ENCODE measurements around the gene MS4A15.
"Not testable (repeated sequence)": the region's sequence is repeated elsewhere in the genome, so short reads cannot be mapped to it uniquely, and the experiment has no call there.

Gene MS4A15

DNA sequence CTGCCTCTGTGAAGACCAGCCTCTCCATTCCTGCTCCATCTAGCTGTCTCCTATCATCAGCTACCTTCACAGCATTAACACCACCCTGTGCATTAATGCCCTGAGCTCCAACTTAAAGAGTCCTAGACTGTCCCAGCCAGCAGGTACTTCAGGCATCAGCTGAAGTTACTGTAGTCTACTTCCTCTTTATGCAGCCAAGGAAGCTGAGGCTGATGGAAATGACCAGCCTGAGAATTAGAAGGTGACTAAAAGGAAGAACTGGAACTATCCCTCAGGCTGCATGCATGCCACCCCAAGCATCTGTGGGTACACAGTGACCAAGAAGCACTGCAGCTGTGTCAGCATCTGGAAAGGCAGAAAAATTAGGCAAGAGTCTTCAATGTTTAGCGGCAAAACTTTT is 56.7 kb downstream of the MS4A15 start:
- no peak overlapping the region for H3K9ac ChIP-seq (ENCODE audit: low read depth in 1 of 2, low read length in 2 of 2)
- H3K36me3 ChIP-seq (ENCODE audit: control insufficient read depth in 1 of 2, insufficient read depth in 2 of 2, low read length in 2 of 2) = no peaks in the 10 kb centered on the region

DNA sequence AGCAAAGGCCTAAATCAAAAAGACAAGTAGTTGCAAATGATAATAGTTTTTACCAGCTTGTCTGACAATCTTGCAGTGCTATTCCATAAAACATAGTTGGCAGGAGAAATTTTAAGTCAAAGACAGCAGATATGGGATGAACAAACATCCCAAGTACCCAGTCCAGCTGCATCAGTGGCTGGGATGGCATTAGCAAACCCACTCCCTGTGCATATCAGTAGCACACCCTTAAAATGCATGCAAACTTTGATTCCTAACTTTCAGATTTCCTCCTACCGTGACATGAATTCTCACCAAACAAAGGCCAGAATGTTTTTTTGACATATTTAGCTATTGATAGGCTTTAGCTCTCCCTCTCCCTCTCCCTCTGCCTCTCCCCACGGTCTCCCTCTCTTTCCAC is 57.4 kb downstream of the MS4A15 start:
- no peak overlapping the region for H3K27ac ChIP-seq (ENCODE audit: low read depth, low read length)
- no peaks in the 10 kb centered on the region for H3K27me3 ChIP-seq (ENCODE audit: control insufficient read depth in 1 of 2, insufficient read depth in 2 of 2, low read length in 2 of 2)
- no peaks in the 10 kb centered on the region for H3K36me3 ChIP-seq (ENCODE audit: control insufficient read depth in 1 of 2, insufficient read depth in 2 of 2, low read length in 2 of 2)
- H3K4me1 ChIP-seq (ENCODE audit: control insufficient read depth in 1 of 2, insufficient read depth in 2 of 2, low read length in 2 of 2) = peaks cover 6% of the 10 kb centered on the region in 2 donors
- H3K9ac ChIP-seq (ENCODE audit: low read depth in 1 of 2, low read length in 2 of 2) = no peak overlapping the region
- peaks cover 0 to 10% of the 10 kb centered on the region in 2 donors for H3K9me3 ChIP-seq (ENCODE audit: control insufficient read depth in 1 of 2, low read length in 2 of 2)
- H3K4me3 ChIP-seq (ENCODE audit: low read depth in 1 of 2, low read length in 2 of 2) = no peak overlapping the region

More for the DNA sequence above, 56.7 kb downstream of the MS4A15 start:
- Histone ChIP-seq H3K4me3 (ENCODE audit: low read depth in 1 of 2, low read length in 2 of 2) (no peak overlapping the region), H3K27ac (ENCODE audit: low read depth, low read length) (no peak overlapping the region), H3K4me1 (ENCODE audit: control insufficient read depth in 1 of 2, insufficient read depth in 2 of 2, low read length in 2 of 2) (peaks cover 6% of the 10 kb centered on the region in 2 donors), H3K27me3 (ENCODE audit: control insufficient read depth in 1 of 2, insufficient read depth in 2 of 2, low read length in 2 of 2) (no peaks in the 10 kb centered on the region), H3K9me3 (ENCODE audit: control insufficient read depth in 1 of 2, low read length in 2 of 2) (peaks cover 0 to 10% of the 10 kb centered on the region in 2 donors)

DNA sequence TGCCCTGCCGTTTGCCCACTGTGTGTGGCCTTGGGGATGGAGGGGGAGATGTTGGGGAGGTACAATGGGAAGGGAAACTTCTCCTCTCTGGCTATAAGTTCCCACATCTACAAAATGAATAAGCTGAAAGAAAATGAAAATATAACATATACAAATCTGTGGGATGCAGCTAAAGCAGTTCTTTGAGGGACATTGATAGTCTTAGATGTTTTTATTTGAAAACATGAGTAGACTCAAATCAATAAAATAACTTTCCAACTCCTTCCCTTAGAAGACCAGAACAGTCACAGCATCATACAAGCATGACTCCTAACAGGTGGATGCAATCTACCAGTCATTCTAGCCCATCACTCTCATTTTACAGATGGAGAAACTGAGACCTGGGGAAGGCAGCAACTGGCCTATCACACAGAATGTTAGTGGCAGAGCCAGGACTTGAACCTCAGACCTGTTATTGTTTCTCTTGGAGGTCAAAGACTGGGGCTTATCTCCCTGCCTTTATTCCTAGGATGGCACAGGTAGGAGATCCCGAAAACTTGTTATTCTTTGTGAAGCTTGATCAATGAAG is 60.0 kb downstream of the MS4A15 start:
- Histone ChIP-seq H3K4me1 (ENCODE audit: control insufficient read depth in 1 of 2, insufficient read depth in 2 of 2, low read length in 2 of 2) (no peaks in the 10 kb centered on the region), H3K9me3 (ENCODE audit: control insufficient read depth in 1 of 2, low read length in 2 of 2) (peaks cover 0 to 10% of the 10 kb centered on the region in 2 donors), H3K36me3 (ENCODE audit: control insufficient read depth in 1 of 2, insufficient read depth in 2 of 2, low read length in 2 of 2) (no peaks in the 10 kb centered on the region), H3K9ac (ENCODE audit: low read depth in 1 of 2, low read length in 2 of 2) (no peak overlapping the region), H3K27ac (ENCODE audit: low read depth, low read length) (no peak overlapping the region), H3K4me3 (ENCODE audit: low read depth in 1 of 2, low read length in 2 of 2) (no peak overlapping the region), H3K27me3 (ENCODE audit: control insufficient read depth in 1 of 2, insufficient read depth in 2 of 2, low read length in 2 of 2) (no peaks in the 10 kb centered on the region)

DNA sequence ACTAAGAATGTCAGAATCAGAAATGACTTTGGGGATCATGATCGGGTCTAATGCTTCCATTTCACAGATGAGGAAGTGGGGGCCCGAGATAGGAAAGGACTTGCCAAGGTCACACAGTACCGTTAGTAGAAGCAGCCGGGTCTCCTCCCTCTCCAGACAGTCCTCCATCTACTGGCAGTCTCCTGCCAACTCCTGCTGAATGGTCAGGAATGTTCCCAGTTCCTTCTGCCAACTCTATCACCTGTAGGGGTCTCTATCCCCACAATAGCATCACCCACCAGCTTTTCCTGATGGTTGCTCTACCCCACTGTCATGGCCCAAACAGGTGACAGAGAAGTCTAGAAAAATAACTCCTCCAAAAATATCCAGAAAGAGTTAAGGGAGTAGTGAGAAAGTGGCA is 61.4 kb downstream of the MS4A15 start:
- Histone ChIP-seq H3K9me3 (ENCODE audit: control insufficient read depth in 1 of 2, low read length in 2 of 2) (peaks cover 0 to 10% of the 10 kb centered on the region in 2 donors), H3K27me3 (ENCODE audit: control insufficient read depth in 1 of 2, insufficient read depth in 2 of 2, low read length in 2 of 2) (no peaks in the 10 kb centered on the region), H3K4me1 (ENCODE audit: control insufficient read depth in 1 of 2, insufficient read depth in 2 of 2, low read length in 2 of 2) (no peaks in the 10 kb centered on the region)

DNA sequence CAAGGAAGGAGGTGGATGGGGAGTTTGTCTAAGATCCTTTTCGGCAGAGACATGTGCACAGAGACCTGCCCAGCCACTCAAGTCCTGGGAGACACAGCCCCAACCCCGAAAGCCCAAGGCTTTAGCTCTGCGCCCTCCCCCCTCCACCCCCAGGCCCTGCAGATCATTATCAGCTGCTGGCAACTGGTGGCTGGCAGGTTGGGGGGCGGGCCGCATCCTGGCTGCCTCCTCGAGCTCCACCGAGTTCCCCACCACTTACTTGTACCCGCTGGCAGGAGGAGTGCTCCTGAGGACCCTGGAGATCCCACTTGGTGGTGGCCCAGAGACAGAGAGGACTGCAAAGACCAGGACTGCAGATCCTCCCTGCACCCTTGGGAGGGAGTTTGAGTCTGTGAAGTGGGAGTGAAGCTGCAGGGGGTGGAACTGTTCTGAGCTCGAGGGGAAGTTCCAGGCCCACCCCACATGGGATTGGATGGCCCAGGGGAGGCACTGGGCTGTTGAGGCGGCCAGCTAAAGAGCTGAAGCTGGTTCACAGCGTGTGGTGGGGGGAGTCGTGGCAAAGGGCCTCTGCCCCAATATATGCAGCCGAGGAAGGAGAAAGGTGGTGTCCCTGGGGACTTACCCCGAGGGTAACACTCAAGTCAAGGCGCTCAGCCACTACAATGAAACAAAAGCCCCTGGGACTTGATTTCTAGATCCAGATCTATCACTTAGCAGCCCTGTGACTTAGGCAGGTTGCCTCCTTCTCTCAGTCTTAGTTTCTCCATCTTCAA is 65.3 kb downstream of the MS4A15 start:
- peaks cover 0 to 2% of the 10 kb centered on the region in 2 donors for H3K9me3 ChIP-seq (ENCODE audit: control insufficient read depth in 1 of 2, low read length in 2 of 2)
- no peak overlapping the region for H3K4me3 ChIP-seq (ENCODE audit: low read depth in 1 of 2, low read length in 2 of 2)
- no peaks in the 10 kb centered on the region for H3K4me1 ChIP-seq (ENCODE audit: control insufficient read depth in 1 of 2, insufficient read depth in 2 of 2, low read length in 2 of 2)
- no peak overlapping the region for H3K27ac ChIP-seq (ENCODE audit: low read depth, low read length)
- no peaks in the 10 kb centered on the region for H3K27me3 ChIP-seq (ENCODE audit: control insufficient read depth in 1 of 2, insufficient read depth in 2 of 2, low read length in 2 of 2)
- no peaks in the 10 kb centered on the region for H3K36me3 ChIP-seq (ENCODE audit: control insufficient read depth in 1 of 2, insufficient read depth in 2 of 2, low read length in 2 of 2)
- H3K9ac ChIP-seq (ENCODE audit: low read depth in 1 of 2, low read length in 2 of 2) = no peak overlapping the region

More for the DNA sequence above, 61.4 kb downstream of the MS4A15 start:
- Histone ChIP-seq H3K27ac (ENCODE audit: low read depth, low read length) (no peak overlapping the region), H3K9ac (ENCODE audit: low read depth in 1 of 2, low read length in 2 of 2) (no peak overlapping the region), H3K4me3 (ENCODE audit: low read depth in 1 of 2, low read length in 2 of 2) (no peak overlapping the region), H3K36me3 (ENCODE audit: control insufficient read depth in 1 of 2, insufficient read depth in 2 of 2, low read length in 2 of 2) (no peaks in the 10 kb centered on the region)

DNA sequence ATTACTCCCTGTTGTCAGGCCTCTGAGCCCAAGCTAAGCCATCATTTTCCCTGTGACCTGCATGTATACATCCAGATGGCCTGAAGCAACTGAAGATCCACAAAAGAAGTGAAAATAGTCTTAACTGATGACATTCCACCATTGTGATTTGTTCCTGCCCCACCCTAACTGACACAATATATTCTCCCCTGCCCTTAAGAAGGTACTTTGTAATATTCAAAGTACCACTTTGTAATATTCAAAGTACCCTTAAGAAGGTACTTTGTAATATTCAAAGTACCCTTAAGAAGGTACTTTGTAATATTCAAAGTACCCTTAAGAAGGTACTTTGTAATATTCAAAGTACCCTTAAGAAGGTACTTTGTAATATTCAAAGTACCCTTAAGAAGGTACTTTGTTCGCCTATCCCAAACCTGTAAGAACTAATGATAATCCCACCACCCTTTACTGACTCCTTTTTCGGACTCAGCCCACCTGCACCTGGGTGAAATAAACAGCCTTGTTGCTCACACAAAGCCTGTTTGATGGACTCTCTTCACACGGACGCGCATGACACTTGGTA is 67.2 kb downstream of the MS4A15 start:
- not testable (repeated sequence) for H3K27me3 ChIP-seq (ENCODE audit: control insufficient read depth in 1 of 2, insufficient read depth in 2 of 2, low read length in 2 of 2); H3K9me3 ChIP-seq (ENCODE audit: control insufficient read depth in 1 of 2, low read length in 2 of 2); H3K36me3 ChIP-seq (ENCODE audit: control insufficient read depth in 1 of 2, insufficient read depth in 2 of 2, low read length in 2 of 2); H3K4me3 ChIP-seq (ENCODE audit: low read depth in 1 of 2, low read length in 2 of 2); H3K27ac ChIP-seq (ENCODE audit: low read depth, low read length); H3K4me1 ChIP-seq (ENCODE audit: control insufficient read depth in 1 of 2, insufficient read depth in 2 of 2, low read length in 2 of 2); H3K9ac ChIP-seq (ENCODE audit: low read depth in 1 of 2, low read length in 2 of 2)

DNA sequence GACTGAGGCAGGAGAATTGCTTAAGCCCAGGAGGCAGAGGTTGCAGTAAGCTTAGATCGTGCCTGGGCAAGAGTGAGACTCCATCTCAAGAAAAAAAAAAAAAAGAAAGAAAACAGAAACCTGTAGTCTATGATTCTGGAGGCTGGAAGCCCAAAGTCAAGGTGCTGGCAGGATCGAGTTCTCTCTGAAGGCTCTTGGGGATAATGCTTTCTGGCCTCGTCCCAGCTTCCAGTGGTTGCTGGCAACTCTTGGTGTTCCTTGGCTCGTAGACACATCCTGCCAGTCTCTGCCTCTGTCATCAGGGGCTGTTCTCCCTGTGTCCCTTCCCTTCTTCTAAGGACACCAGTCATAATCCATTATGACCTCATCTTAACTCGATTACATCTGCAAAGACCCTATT is 68.5 kb downstream of the MS4A15 start:
- Histone ChIP-seq H3K36me3 (ENCODE audit: control insufficient read depth in 1 of 2, insufficient read depth in 2 of 2, low read length in 2 of 2) (no peaks in the 10 kb centered on the region), H3K9me3 (ENCODE audit: control insufficient read depth in 1 of 2, low read length in 2 of 2) (no peaks in the 10 kb centered on the region), H3K4me3 (ENCODE audit: low read depth in 1 of 2, low read length in 2 of 2) (no peak overlapping the region), H3K27me3 (ENCODE audit: control insufficient read depth in 1 of 2, insufficient read depth in 2 of 2, low read length in 2 of 2) (no peaks in the 10 kb centered on the region), H3K27ac (ENCODE audit: low read depth, low read length) (no peak overlapping the region), H3K4me1 (ENCODE audit: control insufficient read depth in 1 of 2, insufficient read depth in 2 of 2, low read length in 2 of 2) (no peaks in the 10 kb centered on the region), H3K9ac (ENCODE audit: low read depth in 1 of 2, low read length in 2 of 2) (no peak overlapping the region)

DNA sequence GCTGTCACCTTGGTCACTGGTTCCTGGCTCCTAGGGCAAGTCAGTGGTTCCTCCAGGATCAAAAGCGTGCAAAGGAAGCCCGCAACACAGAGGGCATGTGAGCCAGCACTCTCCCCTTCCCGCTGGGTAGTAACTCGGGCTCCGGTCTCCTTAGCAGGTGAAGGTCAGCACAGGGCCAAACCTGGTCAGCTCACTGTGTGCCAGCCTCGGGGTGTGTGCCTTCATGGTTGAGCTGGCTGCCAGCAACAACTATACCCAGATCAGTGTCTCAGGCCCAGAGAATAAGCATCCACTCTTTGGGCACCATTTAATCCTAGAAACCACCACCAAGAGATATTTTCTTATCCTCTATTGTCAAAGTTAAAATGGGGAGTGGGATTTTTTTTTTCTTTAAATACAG is 69.1 kb downstream of the MS4A15 start:
- no peaks in the 10 kb centered on the region for H3K27me3 ChIP-seq (ENCODE audit: control insufficient read depth in 1 of 2, insufficient read depth in 2 of 2, low read length in 2 of 2)
- no peak overlapping the region for H3K4me3 ChIP-seq (ENCODE audit: low read depth in 1 of 2, low read length in 2 of 2)
- no peaks in the 10 kb centered on the region for H3K9me3 ChIP-seq (ENCODE audit: control insufficient read depth in 1 of 2, low read length in 2 of 2)
- H3K4me1 ChIP-seq (ENCODE audit: control insufficient read depth in 1 of 2, insufficient read depth in 2 of 2, low read length in 2 of 2) = no peaks in the 10 kb centered on the region
- no peak overlapping the region for H3K9ac ChIP-seq (ENCODE audit: low read depth in 1 of 2, low read length in 2 of 2)
- no peaks in the 10 kb centered on the region for H3K36me3 ChIP-seq (ENCODE audit: control insufficient read depth in 1 of 2, insufficient read depth in 2 of 2, low read length in 2 of 2)
- H3K27ac ChIP-seq (ENCODE audit: low read depth, low read length) = no peak overlapping the region

All from duodenal mucosa (tissue), 2 donors.